ENCODE measurements around the gene KCP.

Gene KCP

DNA sequence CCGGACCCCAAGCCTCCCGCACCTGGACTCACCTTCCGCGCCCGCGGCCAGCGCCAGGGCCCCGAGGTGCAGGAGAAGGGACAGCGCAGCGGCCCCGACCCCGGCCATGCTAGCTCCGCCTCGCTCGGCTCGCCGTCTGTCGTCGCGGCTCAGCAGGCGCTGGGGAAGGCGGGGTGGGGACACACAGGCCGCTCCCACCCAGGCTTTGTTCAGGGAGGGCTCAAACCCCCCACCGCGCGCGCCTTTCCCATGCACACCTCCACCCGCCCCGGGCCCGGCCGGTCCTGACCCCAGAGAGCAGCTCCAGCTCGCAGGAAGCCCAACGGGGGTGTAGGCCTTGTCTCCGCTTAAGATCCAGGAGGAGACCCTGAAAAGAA, at the start of gene KCP:
TSS of gene KCP (minus strand) at position 141 of the 377 bp plus-strand sequence. CDS start at position 108, 33 bp downstream.
- Histone ChIP-seq H3K27ac (ENCODE audit: low read depth, low read length) (peak within 1 kb of the TSS; percentile 32), H3K4me1 (ENCODE audit: control insufficient read depth in 1 of 2, insufficient read depth in 2 of 2, low read length in 2 of 2) (peaks cover 11 to 14% of the 10 kb centered on the region in 2 donors), H3K36me3 (ENCODE audit: control insufficient read depth in 1 of 2, insufficient read depth in 2 of 2, low read length in 2 of 2) (no peaks in the 10 kb centered on the region), H3K27me3 (ENCODE audit: control insufficient read depth in 1 of 2, insufficient read depth in 2 of 2, low read length in 2 of 2) (peaks cover 26 to 38% of the 10 kb centered on the region in 2 donors), H3K9me3 (ENCODE audit: control insufficient read depth in 1 of 2, low read length in 2 of 2) (no peaks in the 10 kb centered on the region), H3K4me3 (ENCODE audit: low read depth in 1 of 2, low read length in 2 of 2) (peak within 1 kb of the TSS; percentile 23 to 36), H3K9ac (ENCODE audit: low read depth in 1 of 2, low read length in 2 of 2) (no peak within 1 kb of the TSS)

- Histone ChIP-seq H3K9ac (ENCODE audit: low read depth in 1 of 2, low read length in 2 of 2) (no peak overlapping the region), H3K27ac (ENCODE audit: low read depth, low read length) (no peak overlapping the region), H3K27me3 (ENCODE audit: control insufficient read depth in 1 of 2, insufficient read depth in 2 of 2, low read length in 2 of 2) (no peaks in the 10 kb centered on the region), H3K36me3 (ENCODE audit: control insufficient read depth in 1 of 2, insufficient read depth in 2 of 2, low read length in 2 of 2) (peaks cover 27 to 66% of the 10 kb centered on the region in 2 donors), H3K4me3 (ENCODE audit: low read depth in 1 of 2, low read length in 2 of 2) (no peak overlapping the region), H3K9me3 (ENCODE audit: control insufficient read depth in 1 of 2, low read length in 2 of 2) (no peaks in the 10 kb centered on the region), H3K4me1 (ENCODE audit: control insufficient read depth in 1 of 2, insufficient read depth in 2 of 2, low read length in 2 of 2) (peaks cover 0 to 5% of the 10 kb centered on the region in 2 donors)
These were observed 48.8 kb upstream of the KCP start for GRCh38 chr7:128959296-128959695.

GRCh38 chr7:128955981-128956380, 45.5 kb upstream of the KCP start:
- Histone ChIP-seq H3K4me3 (ENCODE audit: low read depth in 1 of 2, low read length in 2 of 2) (no peak overlapping the region), H3K36me3 (ENCODE audit: control insufficient read depth in 1 of 2, insufficient read depth in 2 of 2, low read length in 2 of 2) (peaks cover 37 to 78% of the 10 kb centered on the region in 2 donors), H3K4me1 (ENCODE audit: control insufficient read depth in 1 of 2, insufficient read depth in 2 of 2, low read length in 2 of 2) (no peaks in the 10 kb centered on the region), H3K9ac (ENCODE audit: low read depth in 1 of 2, low read length in 2 of 2) (no peak overlapping the region), H3K27me3 (ENCODE audit: control insufficient read depth in 1 of 2, insufficient read depth in 2 of 2, low read length in 2 of 2) (no peaks in the 10 kb centered on the region), H3K9me3 (ENCODE audit: control insufficient read depth in 1 of 2, low read length in 2 of 2) (no peaks in the 10 kb centered on the region), H3K27ac (ENCODE audit: low read depth, low read length) (no peak overlapping the region)

DNA sequence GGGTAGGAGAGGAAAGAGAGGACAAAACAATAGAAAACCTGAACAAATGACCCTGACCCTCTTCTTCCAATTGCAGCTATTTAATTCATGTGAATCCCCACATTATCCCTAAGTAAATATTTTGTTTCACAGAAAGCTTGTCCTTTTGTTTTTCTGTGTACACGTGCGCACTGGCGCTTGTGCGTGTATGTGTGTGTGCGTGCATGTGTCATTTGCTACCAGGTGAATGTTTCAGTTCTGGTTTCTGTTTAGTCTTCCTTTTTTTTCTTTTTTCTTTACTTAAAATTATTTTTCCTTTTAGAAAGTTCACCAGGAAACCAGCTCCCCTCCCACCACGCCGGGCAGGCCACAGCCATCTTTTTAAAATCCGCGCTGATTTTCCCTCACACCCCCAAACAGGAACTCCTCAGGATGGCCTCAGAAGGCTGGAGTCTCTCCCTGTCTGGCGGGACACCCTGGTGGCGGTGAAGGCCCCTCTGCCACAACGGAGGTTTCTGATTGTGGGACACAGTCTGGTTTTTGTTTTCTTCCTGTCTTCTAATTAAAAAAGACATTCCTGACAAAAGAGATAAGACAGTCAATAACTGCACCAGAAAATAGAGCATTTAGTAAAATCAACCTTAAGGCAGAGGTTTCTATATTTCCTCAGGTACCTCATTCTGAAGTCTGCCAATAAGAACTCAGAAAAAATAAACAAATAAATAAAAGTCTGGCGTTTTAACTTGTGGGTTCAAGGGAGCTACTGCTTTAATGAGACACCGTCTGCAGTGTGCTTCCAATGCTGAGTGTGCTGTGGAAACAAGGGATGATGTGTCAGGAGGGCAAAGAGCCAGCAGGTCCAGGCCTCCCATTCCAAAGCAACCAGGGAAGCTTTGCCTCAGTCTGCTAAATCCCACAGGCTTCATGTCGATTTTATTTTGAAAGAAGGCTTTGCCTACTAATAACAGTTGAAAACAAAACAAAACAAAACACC, 44.6 kb upstream of the KCP start:
- no peaks in the 10 kb centered on the region for H3K9me3 ChIP-seq (ENCODE audit: control insufficient read depth in 1 of 2, low read length in 2 of 2)
- no peaks in the 10 kb centered on the region for H3K27me3 ChIP-seq (ENCODE audit: control insufficient read depth in 1 of 2, insufficient read depth in 2 of 2, low read length in 2 of 2)
- H3K4me3 ChIP-seq (ENCODE audit: low read depth in 1 of 2, low read length in 2 of 2): no peak overlapping the region
- no peak overlapping the region for H3K27ac ChIP-seq (ENCODE audit: low read depth, low read length)
- peaks cover 40 to 81% of the 10 kb centered on the region in 2 donors for H3K36me3 ChIP-seq (ENCODE audit: control insufficient read depth in 1 of 2, insufficient read depth in 2 of 2, low read length in 2 of 2)
- no peak overlapping the region for H3K9ac ChIP-seq (ENCODE audit: low read depth in 1 of 2, low read length in 2 of 2)
- no peaks in the 10 kb centered on the region for H3K4me1 ChIP-seq (ENCODE audit: control insufficient read depth in 1 of 2, insufficient read depth in 2 of 2, low read length in 2 of 2)

DNA sequence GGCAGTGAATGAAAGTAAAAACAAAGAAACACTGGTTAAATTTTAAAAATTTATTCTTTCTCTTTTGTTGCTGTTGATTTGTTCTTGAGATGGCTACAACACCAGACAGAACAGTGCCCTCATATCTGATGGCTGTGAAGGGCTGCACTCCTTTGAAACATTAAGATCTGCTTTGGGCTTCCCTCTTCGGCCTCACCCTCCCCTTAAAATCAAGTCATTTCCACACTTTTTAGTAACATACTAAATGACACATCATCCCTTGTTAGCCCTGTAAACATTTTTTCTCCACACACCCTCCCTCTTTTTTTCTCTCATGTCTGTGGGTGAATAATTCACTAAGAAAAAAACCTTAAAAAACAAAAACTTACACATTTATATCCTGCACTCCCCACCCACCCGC, 43.6 kb upstream of the KCP start:
- Histone ChIP-seq H3K27me3 (ENCODE audit: control insufficient read depth in 1 of 2, insufficient read depth in 2 of 2, low read length in 2 of 2) (no peaks in the 10 kb centered on the region), H3K27ac (ENCODE audit: low read depth, low read length) (no peak overlapping the region), H3K9me3 (ENCODE audit: control insufficient read depth in 1 of 2, low read length in 2 of 2) (no peaks in the 10 kb centered on the region), H3K9ac (ENCODE audit: low read depth in 1 of 2, low read length in 2 of 2) (no peak overlapping the region), H3K36me3 (ENCODE audit: control insufficient read depth in 1 of 2, insufficient read depth in 2 of 2, low read length in 2 of 2) (peaks cover 35 to 74% of the 10 kb centered on the region in 2 donors), H3K4me3 (ENCODE audit: low read depth in 1 of 2, low read length in 2 of 2) (no peak overlapping the region), H3K4me1 (ENCODE audit: control insufficient read depth in 1 of 2, insufficient read depth in 2 of 2, low read length in 2 of 2) (no peaks in the 10 kb centered on the region)

- no peak overlapping the region for H3K27ac ChIP-seq (ENCODE audit: low read depth, low read length)
- no peaks in the 10 kb centered on the region for H3K9me3 ChIP-seq (ENCODE audit: control insufficient read depth in 1 of 2, low read length in 2 of 2)
- H3K4me3 ChIP-seq (ENCODE audit: low read depth in 1 of 2, low read length in 2 of 2): no peak overlapping the region
- no peaks in the 10 kb centered on the region for H3K27me3 ChIP-seq (ENCODE audit: control insufficient read depth in 1 of 2, insufficient read depth in 2 of 2, low read length in 2 of 2)
- no peaks in the 10 kb centered on the region for H3K4me1 ChIP-seq (ENCODE audit: control insufficient read depth in 1 of 2, insufficient read depth in 2 of 2, low read length in 2 of 2)
- H3K36me3 ChIP-seq (ENCODE audit: control insufficient read depth in 1 of 2, insufficient read depth in 2 of 2, low read length in 2 of 2): peaks cover 25 to 66% of the 10 kb centered on the region in 2 donors
- H3K9ac ChIP-seq (ENCODE audit: low read depth in 1 of 2, low read length in 2 of 2): no peak overlapping the region
These were observed 40.8 kb upstream of the KCP start for GRCh38 chr7:128951296-128951695.

DNA sequence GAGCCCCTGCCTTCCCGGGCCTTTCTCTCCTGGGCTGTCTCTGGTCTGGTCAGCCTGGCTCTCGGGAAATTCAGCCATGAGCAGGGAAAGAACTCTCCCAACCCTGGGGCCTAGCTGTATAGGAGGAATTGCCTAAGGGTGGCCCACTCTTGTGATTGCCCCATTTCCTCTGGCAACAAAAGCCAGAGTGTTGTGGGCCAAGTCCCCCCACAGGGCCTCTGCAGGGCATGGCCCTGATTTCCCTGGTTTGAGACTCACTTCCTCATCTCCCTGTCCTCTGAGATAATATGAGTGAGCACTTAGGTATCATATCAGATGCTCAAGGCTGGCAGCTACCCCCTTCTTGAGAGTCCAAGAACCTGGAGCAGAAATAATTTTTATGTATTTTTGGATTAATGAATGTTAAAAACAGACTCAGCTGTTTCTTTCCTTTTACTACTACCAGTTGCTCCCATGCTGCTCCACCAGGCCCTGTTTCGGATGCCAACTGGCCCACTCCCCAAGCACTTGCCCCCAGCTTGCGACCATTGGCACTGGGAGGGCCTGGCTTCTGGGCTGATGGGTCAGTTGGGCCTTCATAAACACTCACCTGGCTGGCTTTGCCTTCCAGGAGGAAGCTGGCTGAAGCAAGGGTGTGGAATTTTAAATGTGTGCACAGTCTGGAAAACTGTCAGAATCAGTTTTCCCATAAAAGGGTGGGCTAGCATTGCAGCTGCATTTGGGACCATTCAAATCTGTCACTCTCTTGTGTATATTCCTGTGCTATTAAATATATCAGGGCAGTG, 38.7 kb upstream of the KCP start:
- H3K9me3 ChIP-seq (ENCODE audit: control insufficient read depth in 1 of 2, low read length in 2 of 2): no peaks in the 10 kb centered on the region
- peaks cover 13 to 61% of the 10 kb centered on the region in 2 donors for H3K36me3 ChIP-seq (ENCODE audit: control insufficient read depth in 1 of 2, insufficient read depth in 2 of 2, low read length in 2 of 2)
- no peaks in the 10 kb centered on the region for H3K27me3 ChIP-seq (ENCODE audit: control insufficient read depth in 1 of 2, insufficient read depth in 2 of 2, low read length in 2 of 2)
- H3K4me1 ChIP-seq (ENCODE audit: control insufficient read depth in 1 of 2, insufficient read depth in 2 of 2, low read length in 2 of 2): no peaks in the 10 kb centered on the region
- H3K27ac ChIP-seq (ENCODE audit: low read depth, low read length): no peak overlapping the region
- no peak overlapping the region for H3K9ac ChIP-seq (ENCODE audit: low read depth in 1 of 2, low read length in 2 of 2)
- H3K4me3 ChIP-seq (ENCODE audit: low read depth in 1 of 2, low read length in 2 of 2): no peak overlapping the region

GRCh38 chr7:128948312-128948973, 37.9 kb upstream of the KCP start:
- Histone ChIP-seq H3K9me3 (ENCODE audit: control insufficient read depth in 1 of 2, low read length in 2 of 2) (no peaks in the 10 kb centered on the region), H3K4me3 (ENCODE audit: low read depth in 1 of 2, low read length in 2 of 2) (no peak overlapping the region), H3K9ac (ENCODE audit: low read depth in 1 of 2, low read length in 2 of 2) (no peak overlapping the region), H3K27ac (ENCODE audit: low read depth, low read length) (no peak overlapping the region), H3K4me1 (ENCODE audit: control insufficient read depth in 1 of 2, insufficient read depth in 2 of 2, low read length in 2 of 2) (no peaks in the 10 kb centered on the region), H3K36me3 (ENCODE audit: control insufficient read depth in 1 of 2, insufficient read depth in 2 of 2, low read length in 2 of 2) (peaks cover 7 to 55% of the 10 kb centered on the region in 2 donors), H3K27me3 (ENCODE audit: control insufficient read depth in 1 of 2, insufficient read depth in 2 of 2, low read length in 2 of 2) (no peaks in the 10 kb centered on the region)

GRCh38 chr7:128947854-128948253, 37.3 kb upstream of the KCP start:
- Histone ChIP-seq H3K36me3 (ENCODE audit: control insufficient read depth in 1 of 2, insufficient read depth in 2 of 2, low read length in 2 of 2) (peaks cover 5 to 49% of the 10 kb centered on the region in 2 donors), H3K4me3 (ENCODE audit: low read depth in 1 of 2, low read length in 2 of 2) (no peak overlapping the region), H3K9me3 (ENCODE audit: control insufficient read depth in 1 of 2, low read length in 2 of 2) (no peaks in the 10 kb centered on the region), H3K4me1 (ENCODE audit: control insufficient read depth in 1 of 2, insufficient read depth in 2 of 2, low read length in 2 of 2) (no peaks in the 10 kb centered on the region), H3K27ac (ENCODE audit: low read depth, low read length) (no peak overlapping the region), H3K9ac (ENCODE audit: low read depth in 1 of 2, low read length in 2 of 2) (no peak overlapping the region), H3K27me3 (ENCODE audit: control insufficient read depth in 1 of 2, insufficient read depth in 2 of 2, low read length in 2 of 2) (no peaks in the 10 kb centered on the region)

Measured in duodenal mucosa (tissue), 2 donors.